ENCODE data around the gene RGS11. TPM values are rescaled to one million over a fixed set of nuclear protein-coding genes. Genes with fewer than 3 reads are reported as not detected.

Gene RGS11
- total and polyA plus RNA-seq, 10 donors, result 0.79 to 5.4 (median 2.2) TPM

DNA sequence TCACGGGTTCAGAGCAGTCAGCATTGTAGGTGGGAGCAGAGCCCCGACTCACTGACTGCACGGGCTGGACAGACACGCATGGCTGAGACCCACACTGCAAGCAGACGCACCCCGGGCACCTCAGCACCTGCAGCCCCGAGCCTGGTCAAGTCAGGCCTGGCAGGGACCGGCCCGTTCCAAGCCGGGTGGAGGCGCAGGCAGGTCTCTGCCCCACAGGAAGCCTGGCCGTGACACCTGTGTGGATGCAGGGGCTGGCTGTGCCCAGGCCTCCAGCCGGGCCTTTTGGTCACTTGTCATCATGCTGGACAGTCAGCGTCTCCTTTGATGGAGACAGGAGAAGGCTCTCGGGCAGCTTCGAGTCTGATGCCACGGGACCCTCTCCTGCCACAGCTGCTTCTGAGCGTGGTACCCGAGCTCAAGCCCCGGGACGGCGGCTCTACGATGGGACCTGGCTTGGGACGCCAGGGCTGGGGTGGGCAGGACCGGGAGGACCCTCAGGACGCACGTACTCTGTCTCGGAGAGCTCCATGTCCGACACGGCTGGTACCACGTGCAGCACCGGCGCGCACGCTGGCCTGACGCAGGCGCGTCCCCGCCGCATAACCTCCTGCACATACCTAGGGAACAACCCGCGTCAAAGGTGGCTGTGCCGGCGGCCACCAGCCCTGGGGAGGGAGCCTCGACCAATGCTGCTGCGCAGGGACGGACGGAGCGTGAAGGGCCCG is 15.1 kb upstream of the RGS11 start:
- peaks cover 0 to 97% (median 74%) of the 10 kb centered on the region in 6 donors for H3K36me3 ChIP-seq
- TF ChIP-seq, protein P1, sequence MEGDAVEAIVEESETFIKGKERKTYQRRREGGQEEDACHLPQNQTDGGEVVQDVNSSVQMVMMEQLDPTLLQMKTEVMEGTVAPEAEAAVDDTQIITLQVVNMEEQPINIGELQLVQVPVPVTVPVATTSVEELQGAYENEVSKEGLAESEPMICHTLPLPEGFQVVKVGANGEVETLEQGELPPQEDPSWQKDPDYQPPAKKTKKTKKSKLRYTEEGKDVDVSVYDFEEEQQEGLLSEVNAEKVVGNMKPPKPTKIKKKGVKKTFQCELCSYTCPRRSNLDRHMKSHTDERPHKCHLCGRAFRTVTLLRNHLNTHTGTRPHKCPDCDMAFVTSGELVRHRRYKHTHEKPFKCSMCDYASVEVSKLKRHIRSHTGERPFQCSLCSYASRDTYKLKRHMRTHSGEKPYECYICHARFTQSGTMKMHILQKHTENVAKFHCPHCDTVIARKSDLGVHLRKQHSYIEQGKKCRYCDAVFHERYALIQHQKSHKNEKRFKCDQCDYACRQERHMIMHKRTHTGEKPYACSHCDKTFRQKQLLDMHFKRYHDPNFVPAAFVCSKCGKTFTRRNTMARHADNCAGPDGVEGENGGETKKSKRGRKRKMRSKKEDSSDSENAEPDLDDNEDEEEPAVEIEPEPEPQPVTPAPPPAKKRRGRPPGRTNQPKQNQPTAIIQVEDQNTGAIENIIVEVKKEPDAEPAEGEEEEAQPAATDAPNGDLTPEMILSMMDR (IDR thresholded peaks at IDR 0.05 in 8 of 11, conservative IDR thresholded peaks at IDR 0.05 in 3 of 11), result no peak
- TF ChIP-seq POLR2A (IDR thresholded peaks at IDR 0.05), result no peak
- no peak for TF ChIP-seq POLR2AphosphoS5 (IDR thresholded peaks at IDR 0.05)

DNA sequence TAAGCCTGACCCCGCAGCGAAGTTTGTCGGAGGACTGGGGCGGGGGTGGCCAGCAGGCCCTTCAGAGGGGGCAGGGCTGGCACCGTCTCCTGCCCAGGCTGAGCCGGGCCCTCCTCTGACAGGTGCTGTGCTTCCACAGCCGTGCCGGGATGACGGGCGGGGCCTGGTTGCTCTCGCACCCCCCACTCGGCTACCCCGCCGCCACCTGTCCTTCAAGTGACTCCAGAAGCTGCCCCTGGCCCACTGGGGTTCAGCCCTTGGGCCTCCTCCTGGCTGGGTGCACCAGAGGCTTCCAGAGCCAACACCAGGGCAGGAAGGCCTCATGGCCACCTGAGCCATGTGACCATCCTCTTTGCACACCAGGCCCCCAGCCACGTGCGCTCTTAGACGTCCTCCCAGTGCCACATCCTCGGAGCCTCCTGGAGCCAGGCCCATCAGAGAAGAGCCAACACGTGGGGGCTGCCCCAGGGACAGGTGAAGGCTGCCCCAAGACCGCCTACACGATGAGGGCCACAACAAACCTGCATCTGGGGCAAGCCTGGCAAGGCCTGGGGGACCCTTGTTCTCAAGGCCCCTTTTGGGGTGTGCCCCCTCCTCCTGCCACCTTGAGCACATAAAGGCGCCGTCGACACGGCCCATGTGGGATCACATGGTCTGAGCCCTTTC is 14.4 kb upstream of the RGS11 start:
- DNase-seq, result no peak
- peaks cover 0 to 90% (median 74%) of the 10 kb centered on the region in 6 donors for H3K36me3 ChIP-seq

More for the DNA sequence above, 15.1 kb upstream of the RGS11 start:
- Histone ChIP-seq H3K4me1 (no peaks in the 10 kb centered on the region), H3K27me3 (replicated peaks in 1 of 7) (no peaks in the 10 kb centered on the region), H3K9me3 (no peaks in the 10 kb centered on the region), H3K4me3 (no peak overlapping the region), H3K27ac (no peak overlapping the region)
- intact Hi-C loops (cut with DNase I; ENCODE audit: low total_unique reads), result no loop called here
- WGBS, 5 donors, result 84 to 97% (median 96%) methylated on average over 20 to 50 of the region's 50 CpGs
- no peak for DNase-seq

DNA sequence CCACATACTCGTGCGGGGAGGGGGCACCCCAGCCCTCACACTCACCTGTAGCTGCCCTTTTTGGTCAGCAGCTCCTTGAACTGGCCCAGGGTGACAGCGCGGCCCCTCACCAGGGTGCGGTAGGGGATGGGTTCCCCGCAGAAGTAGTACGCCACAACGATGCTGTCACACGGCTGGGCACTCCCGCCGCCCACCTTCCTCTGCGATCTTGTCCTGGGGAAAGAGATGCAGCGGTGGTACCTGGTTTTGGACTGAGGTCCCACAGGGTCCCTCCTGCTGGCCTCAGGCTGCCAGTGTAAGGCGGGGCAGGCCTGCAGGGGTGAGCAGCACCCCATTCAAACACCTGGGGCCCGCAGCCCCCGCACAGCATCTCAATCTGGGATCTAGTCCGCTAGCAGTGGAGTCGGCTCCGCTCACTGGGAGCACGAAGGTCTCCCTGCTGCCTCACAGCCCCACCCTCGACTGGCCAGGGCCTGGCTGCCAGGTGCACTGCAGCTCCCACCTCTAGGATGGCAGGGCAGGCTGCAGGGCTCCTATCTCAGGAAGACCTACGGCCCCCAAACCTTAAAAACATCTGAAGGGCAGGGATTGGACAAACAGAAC is 13.8 kb upstream of the RGS11 start:
- Histone ChIP-seq H3K9me3 (peaks cover 0 to 8% (median 0%) of the 10 kb centered on the region in 8 donors), H3K4me3 (no peak overlapping the region), H3K27me3 (replicated peaks in 1 of 7) (no peaks in the 10 kb centered on the region), H3K27ac (no peak overlapping the region), H3K4me1 (no peaks in the 10 kb centered on the region), H3K36me3 (peaks cover 0 to 89% (median 74%) of the 10 kb centered on the region in 6 donors)
- WGBS, 5 donors, result 77 to 97% (median 94%) methylated on average over 3 to 22 of the region's 22 CpGs
- TF ChIP-seq POLR2A (IDR thresholded peaks at IDR 0.05) (no peak), POLR2AphosphoS5 (IDR thresholded peaks at IDR 0.05) (no peak)
- TF ChIP-seq, protein P1 (IDR thresholded peaks at IDR 0.05 in 8 of 11, conservative IDR thresholded peaks at IDR 0.05 in 3 of 11), result no peak
- no peak for DNase-seq
- intact Hi-C loops (cut with DNase I; ENCODE audit: low total_unique reads), result no loop called here

More for the DNA sequence above, 14.4 kb upstream of the RGS11 start:
- intact Hi-C loops (cut with DNase I; ENCODE audit: low total_unique reads), result no loop called here
- Histone ChIP-seq H3K4me1 (no peaks in the 10 kb centered on the region), H3K27ac (no peak overlapping the region), H3K27me3 (replicated peaks in 1 of 7) (no peaks in the 10 kb centered on the region), H3K4me3 (no peak overlapping the region), H3K9me3 (peaks cover 0 to 5% (median 0%) of the 10 kb centered on the region in 8 donors)
- 85 to 90% (median 88%) methylated on average over 12 to 25 of the region's 25 CpGs for WGBS, 5 donors
- TF ChIP-seq, protein P1 (IDR thresholded peaks at IDR 0.05 in 8 of 11, conservative IDR thresholded peaks at IDR 0.05 in 3 of 11), result no peak
- TF ChIP-seq POLR2AphosphoS5 (IDR thresholded peaks at IDR 0.05), result no peak
- TF ChIP-seq POLR2A (IDR thresholded peaks at IDR 0.05), result no peak
